Epithelial cell of prostate (primary cell): ENCODE results near the gene PCDH10.
"Not testable (repeated sequence)": the region's sequence is repeated elsewhere in the genome, so short reads cannot be mapped to it uniquely, and the experiment has no call there.

Experiments used
- DNase-seq: peaks from one replicate; pipeline ENCODE4 v3.0.0-alpha.2; 2011; ENCODE audit warnings: low read depth, low spot score
- H3K27ac ChIP-seq: fragments of 450-650 bp; 2 replicates; pipeline ENCODE4 v1.5.1; 2017; ENCODE audit warnings: mild to moderate bottlenecking

PCDH10 gene

DNA sequence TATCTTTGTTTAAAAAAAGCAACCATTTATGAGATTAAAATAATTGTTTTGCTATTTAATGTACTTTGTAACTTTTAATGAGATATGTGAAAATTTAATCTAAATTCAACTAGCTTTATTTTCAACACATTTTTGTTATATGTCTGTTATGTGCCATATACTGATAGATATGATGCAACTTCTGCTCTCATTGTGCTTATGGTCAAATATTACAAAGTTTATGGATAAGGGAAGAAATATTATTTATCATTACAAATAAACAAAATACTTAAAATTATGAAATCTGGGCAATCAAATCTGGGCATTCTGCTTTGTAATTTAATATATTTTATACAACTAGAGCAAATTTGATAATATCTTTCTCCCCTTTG is 40.0 kb downstream of the PCDH10 start:
- no peak overlapping the region for H3K27ac ChIP-seq
- DNase-seq: no peak

- DNase-seq: no peak
Observed at GRCh38 chr4:133190098-133190497, 41.0 kb downstream of the PCDH10 start.

GRCh38 chr4:133208694-133209285 is 59.7 kb downstream of the PCDH10 start:
- no peak overlapping the region for H3K27ac ChIP-seq
- DNase-seq: no peak

More at GRCh38 chr4:133190098-133190497, 41.0 kb downstream of the PCDH10 start:
- H3K27ac ChIP-seq: no peak overlapping the region

- DNase-seq: no peak
- H3K27ac ChIP-seq: no peak overlapping the region
Observed at GRCh38 chr4:133233922-133234321, 84.8 kb downstream of the PCDH10 start.

- H3K27ac ChIP-seq, DNase-seq: not testable (repeated sequence)
Observed at GRCh38 chr4:133240451-133240850, 91.4 kb downstream of the PCDH10 start.
